LNCAP (cell line): ENCODE measurements around the gene APPBP2.

Experiments
- CTCF ChIP-seq: fragments of 450-650 bp; IDR thresholded peaks from 2 replicates; pipeline ENCODE4 v1.5.1; 2017; ENCODE audit warnings: mild to moderate bottlenecking

The APPBP2 gene

GRCh38 chr17:60439501-60439900, 86.5 kb downstream of the APPBP2 start:
- TF ChIP-seq CTCF: no peak

GRCh38 chr17:60436676-60437075, 89.4 kb downstream of the APPBP2 start:
- no peak for TF ChIP-seq CTCF

GRCh38 chr17:60435244-60436167, 90.5 kb downstream of the APPBP2 start:
- peak; percentile 86 for TF ChIP-seq CTCF

GRCh38 chr17:60426596-60426995, 99.4 kb downstream of the APPBP2 start:
- no peak for TF ChIP-seq CTCF

GRCh38 chr17:60425626-60426025, 100.4 kb downstream of the APPBP2 start:
- no peak for TF ChIP-seq CTCF

- TF ChIP-seq CTCF: no peak
Measured at GRCh38 chr17:60423865-60424264, 102.2 kb downstream of the APPBP2 start.

- no peak for TF ChIP-seq CTCF
Measured at GRCh38 chr17:60422162-60422665, 103.8 kb downstream of the APPBP2 start, which contains the start of gene CHCT1. CHCT1 (plus strand) TSS chr17:60422489; CDS start chr17:60422593, 104 bp downstream.
